RKO (cell line): ENCODE data around the gene ASAH2.
A peak's percentile ranks its signal among the peaks of the same experiment; 100 is the strongest.
"Not testable (repeated sequence)": the region's sequence is repeated elsewhere in the genome, so short reads cannot be mapped to it uniquely, and the experiment has no call there.

Source experiments
- DNase-seq: peaks from one replicate; pipeline ENCODE4 v3.0.0-alpha.2; 2016; ENCODE audit warnings: low spot score

The ASAH2 gene

GRCh38 chr10:50251394-50251793, at the start of gene ASAH2:
TSS of gene ASAH2 (minus strand) at chr10:50251516. CDS start at chr10:50248610, 2,906 bp downstream.
- no peak for DNase-seq

- DNase-seq, result no peak
Measured at GRCh38 chr10:50299948-50300669, 48.8 kb upstream of the ASAH2 start.

- no peak for DNase-seq
Measured at GRCh38 chr10:50295367-50295766, 44.1 kb upstream of the ASAH2 start.

DNA sequence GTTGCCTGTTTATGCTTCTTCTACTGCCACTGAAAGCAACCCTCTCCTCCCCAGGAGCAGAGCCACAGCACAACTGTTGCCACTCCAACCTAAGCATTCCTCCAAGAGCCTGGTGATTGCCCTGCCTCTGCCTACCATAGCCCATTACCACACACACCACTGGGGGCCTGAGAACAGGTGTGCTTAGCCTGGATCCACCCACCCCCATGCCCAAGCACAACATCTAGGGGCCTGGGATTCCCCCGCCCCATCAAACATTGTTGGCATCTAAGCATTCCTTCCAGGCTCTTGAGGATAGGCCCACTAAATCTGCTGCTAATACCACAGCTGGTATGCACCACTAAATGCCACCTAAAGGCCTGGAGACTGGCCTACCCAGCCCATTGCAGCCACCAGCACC, 43.3 kb upstream of the ASAH2 start:
- no peak for DNase-seq

- no peak for DNase-seq
Measured at GRCh38 chr10:50293513-50294313, 42.4 kb upstream of the ASAH2 start.

DNA sequence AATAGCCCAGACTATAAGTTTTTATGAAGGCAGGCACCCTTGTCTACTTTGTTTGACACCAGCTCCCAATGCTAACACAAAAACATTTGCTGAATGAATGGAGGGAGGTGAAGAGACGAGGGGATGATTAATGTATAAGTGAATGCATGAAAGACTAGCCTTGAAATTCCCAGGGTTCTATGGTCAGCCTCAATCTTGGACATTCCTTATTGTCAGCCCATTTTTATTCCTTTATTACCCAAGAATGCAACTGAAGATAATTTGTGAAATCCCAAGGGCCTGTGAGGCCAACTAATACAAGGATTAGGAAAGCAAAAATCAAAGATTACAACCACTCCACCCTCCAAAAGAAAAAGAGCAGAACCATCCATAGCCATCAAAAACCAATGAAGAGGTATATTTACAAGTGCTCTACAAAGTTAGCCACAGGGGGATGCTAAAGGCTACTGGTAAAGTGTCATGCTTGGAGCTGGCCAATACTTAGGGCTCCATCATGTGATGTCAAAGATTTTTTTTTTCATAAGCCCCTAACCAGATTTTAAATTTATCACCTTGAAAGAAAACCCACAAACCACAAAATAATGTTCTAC, 40.0 kb upstream of the ASAH2 start:
- no peak for DNase-seq

DNA sequence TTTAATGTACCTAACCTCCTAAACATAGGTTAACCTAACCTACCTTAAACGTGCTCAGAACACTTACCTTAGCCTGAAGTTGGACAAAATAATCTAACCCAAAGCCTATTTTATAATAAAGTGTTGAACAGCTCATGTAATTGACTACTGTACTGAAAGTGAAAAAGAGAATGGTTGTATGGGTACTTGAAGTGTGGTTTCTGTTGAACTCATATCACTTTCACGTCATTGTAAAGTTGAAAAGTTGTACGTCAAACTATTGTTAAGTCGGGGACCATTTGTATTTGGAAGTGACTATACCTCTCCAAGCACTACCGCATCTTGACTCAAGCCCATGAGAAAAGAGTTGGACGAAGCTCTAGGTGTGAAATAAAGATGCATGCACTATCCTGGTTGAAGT, 37.9 kb upstream of the ASAH2 start:
- no peak for DNase-seq

GRCh38 chr10:50286996-50287803, 35.9 kb upstream of the ASAH2 start:
- no peak for DNase-seq

- no peak for DNase-seq
Measured at GRCh38 chr10:50286517-50286916, 35.2 kb upstream of the ASAH2 start.

GRCh38 chr10:50281967-50282522, 30.7 kb upstream of the ASAH2 start:
- no peak for DNase-seq

DNA sequence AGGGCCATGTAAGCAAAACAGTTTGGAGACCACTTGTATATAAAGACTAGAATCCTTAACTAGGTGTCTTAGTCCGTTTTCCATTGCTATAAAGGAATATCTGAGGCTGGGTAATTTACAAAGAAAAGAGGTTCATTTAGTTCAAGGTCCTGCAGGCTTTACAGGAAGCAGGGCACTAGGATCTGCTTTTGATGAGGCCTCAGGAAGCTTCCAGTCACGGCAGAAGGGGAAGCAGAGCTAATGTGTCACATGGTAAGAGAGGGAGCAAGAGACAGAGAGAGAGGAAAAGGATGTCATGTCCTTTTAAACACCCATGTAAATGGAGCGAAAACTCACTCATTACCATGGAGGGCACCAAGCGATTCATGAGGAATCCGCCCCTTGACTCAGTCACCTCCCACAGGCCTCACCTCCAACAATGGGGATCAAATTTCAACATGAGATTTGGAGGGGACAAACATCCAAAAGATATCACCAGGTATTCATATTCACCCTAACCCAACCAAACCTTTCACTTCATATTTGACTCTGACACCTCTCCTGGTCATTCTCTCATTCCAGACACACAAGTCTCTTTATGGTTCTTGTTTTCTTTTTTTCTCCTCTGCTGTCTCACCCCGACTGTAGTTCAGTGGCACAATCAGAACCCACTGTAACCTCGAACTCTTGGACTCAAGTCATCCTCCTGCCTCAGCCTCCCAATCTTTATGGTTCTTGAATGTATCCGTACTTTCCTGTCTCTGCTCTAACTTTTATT, 30.1 kb upstream of the ASAH2 start:
- no peak for DNase-seq

GRCh38 chr10:50280049-50280841, 28.9 kb upstream of the ASAH2 start:
- no peak for DNase-seq

DNA sequence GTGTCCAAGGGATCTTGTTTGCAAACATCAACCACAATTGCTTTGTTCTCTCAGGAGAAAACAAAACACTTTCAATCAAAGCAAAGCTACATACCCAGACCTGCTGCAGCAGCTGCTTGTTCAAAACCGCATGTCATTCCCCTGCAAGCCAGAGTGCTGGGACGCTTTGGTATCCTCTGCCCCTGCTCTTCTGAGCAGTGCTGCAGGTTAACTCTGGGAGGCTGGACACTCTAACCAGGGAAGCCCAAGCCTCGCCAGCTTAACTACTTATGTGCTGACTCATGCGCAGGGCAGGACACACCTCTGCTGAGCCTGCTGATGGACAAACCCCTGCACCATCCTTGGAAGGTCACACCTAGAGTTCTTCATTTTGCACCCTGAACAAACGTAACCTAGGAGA, 28.2 kb upstream of the ASAH2 start:
- DNase-seq, result no peak

DNA sequence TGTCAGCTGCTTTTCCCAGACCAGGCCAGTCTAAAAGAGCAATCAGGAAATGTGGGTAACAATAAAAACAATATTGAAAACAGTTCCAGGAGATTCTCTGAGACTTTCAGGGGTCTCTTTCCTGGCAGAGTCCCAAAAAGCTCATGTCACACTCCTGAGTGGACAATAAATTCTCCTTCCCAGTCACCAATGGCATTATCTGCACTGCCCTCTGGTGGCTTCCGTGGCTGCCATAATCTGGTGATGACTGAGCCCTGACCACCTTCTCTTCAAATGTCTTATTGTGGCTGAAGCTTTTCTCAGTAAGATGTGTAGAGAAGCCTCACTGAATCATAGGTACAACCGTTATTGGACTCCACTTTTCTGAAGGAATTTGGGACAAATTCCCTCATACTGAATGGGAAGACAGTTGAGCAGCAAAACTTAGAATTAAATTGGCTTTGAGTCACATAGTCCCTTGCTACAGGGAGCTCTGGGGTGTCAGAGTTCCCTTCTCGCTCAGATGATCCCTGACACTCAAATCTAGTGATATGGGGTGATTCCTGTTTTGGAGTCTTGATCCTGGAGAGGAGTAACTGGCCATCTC, 24.4 kb upstream of the ASAH2 start:
- peak; percentile 27 for DNase-seq

DNA sequence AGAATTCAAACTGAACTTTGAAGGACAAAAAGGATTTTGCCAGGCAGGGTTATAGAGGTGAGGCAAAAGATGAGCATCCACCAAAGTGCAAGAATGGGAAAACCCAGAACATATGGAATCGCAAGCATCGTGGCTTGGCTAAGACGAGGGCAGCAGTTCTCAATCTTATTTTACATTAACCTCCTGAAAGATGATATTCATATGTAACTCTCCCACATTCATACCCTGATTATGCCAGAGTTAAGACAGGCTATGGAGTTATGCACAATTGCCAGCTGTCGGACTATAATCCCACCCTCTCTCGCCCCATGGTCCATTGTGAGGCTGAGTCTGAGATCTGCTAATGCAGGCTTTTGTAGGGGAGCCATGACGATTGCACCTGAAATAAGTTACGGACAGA, 21.2 kb upstream of the ASAH2 start:
- DNase-seq, result no peak

GRCh38 chr10:50271564-50272250, 20.4 kb upstream of the ASAH2 start:
- DNase-seq, result no peak

- not testable (repeated sequence) for DNase-seq
Measured at GRCh38 chr10:50267877-50268276, 16.6 kb upstream of the ASAH2 start.

- DNase-seq, result not testable (repeated sequence)
Measured at GRCh38 chr10:50262625-50263024, 11.3 kb upstream of the ASAH2 start.

DNA sequence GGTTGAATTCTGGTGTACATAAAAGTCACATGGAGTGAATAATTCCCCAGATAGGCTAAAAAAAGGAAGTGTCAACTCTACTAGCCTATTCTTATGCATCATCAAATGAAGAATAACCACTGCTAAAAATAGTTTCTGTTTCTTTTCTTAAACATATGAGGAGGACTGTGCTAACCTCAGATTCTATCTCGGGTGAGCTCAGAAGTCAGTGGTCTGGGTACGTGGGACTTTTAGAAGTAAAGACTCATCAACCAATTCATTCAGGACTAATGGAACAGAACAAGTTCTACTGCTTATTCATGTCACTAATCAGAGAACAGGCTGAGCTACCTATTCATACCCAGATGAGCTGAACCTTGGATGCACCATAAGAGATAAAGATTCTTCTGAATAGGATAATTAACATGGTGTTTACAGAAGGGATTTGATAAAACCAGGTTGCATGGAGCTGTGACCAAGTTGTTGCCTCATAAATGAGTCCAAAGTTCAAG, 9.5 kb upstream of the ASAH2 start:
- no peak for DNase-seq
